DND-41 (cell line): ENCODE measurements around the gene FAHD2B.
"Not testable (repeated sequence)": the region's sequence is repeated elsewhere in the genome, so short reads cannot be mapped to it uniquely, and the experiment has no call there.

Source experiments
- ATAC-seq: fragments of 200-7000 bp; cut with Tn5 transposase; 3 replicates; pipeline ENCODE4 v1.9.1; 2021; ENCODE audit warnings: low read depth; ENCODE audit not compliant: insufficient read depth
- DNase-seq: peaks from one replicate; pipeline ENCODE4 v3.0.0-alpha.2; 2020
- H2AFZ ChIP-seq: 2 replicates; pipeline ENCODE4 v1.6.0; 2012; ENCODE audit warnings: low read depth, low read length
- H3K27ac ChIP-seq: 2 replicates; pipeline ENCODE4 v1.5.1; 2012; ENCODE audit warnings: low read length, inconsistent platforms
- H3K27me3 ChIP-seq: fragments of 200-600 bp; sonication (generic); 2 replicates; pipeline ENCODE4 v1.6.0; 2012; ENCODE audit warnings: low read length, mild to moderate bottlenecking, inconsistent platforms; ENCODE audit not compliant: insufficient read depth, poor library complexity
- H3K36me3 ChIP-seq: 2 replicates; pipeline ENCODE4 v1.5.1; 2012; ENCODE audit warnings: low read length, inconsistent platforms; ENCODE audit not compliant: insufficient read depth
- H3K4me1 ChIP-seq: 2 replicates; pipeline ENCODE4 v1.5.1; 2012; ENCODE audit warnings: mild to moderate bottlenecking, low read length; ENCODE audit not compliant: insufficient read depth
- H3K4me2 ChIP-seq: 2 replicates; pipeline ENCODE4 v1.6.0; 2012; ENCODE audit warnings: mild to moderate bottlenecking, moderate library complexity, low read length, inconsistent platforms; ENCODE audit not compliant: insufficient read depth
- H3K4me3 ChIP-seq, 2 experiments: fragments of 200-600 bp in 1 of 2; shearing (Covaris generic) in 1 of 2; 2 replicates each; pipeline ENCODE4 v1.5.1; 2012 to 2016; ENCODE audit warnings: inconsistent platforms in 2 of 2, low read length in 2 of 2, mild to moderate bottlenecking in 2 of 2, low read depth in 1 of 2, moderate library complexity in 1 of 2
- H3K79me2 ChIP-seq: 2 replicates; pipeline ENCODE4 v1.6.0; 2012; ENCODE audit warnings: low read length, inconsistent platforms; ENCODE audit not compliant: insufficient read depth
- H3K9ac ChIP-seq: 2 replicates; pipeline ENCODE4 v1.6.0; 2012; ENCODE audit warnings: low read depth, mild to moderate bottlenecking, inconsistent platforms, low read length, moderate library complexity
- H3K9me3 ChIP-seq: 2 replicates; pipeline ENCODE4 v1.5.1; 2012; ENCODE audit warnings: low read length, moderate library complexity, mild to moderate bottlenecking, inconsistent platforms; ENCODE audit not compliant: insufficient read depth, severe bottlenecking
- H4K20me1 ChIP-seq: 2 replicates; pipeline ENCODE4 v1.6.0; 2012; ENCODE audit warnings: low read length; ENCODE audit not compliant: insufficient read depth
- CTCF ChIP-seq: IDR thresholded peaks from 2 replicates; pipeline ENCODE4 v1.5.1; 2012; ENCODE audit warnings: borderline replicate concordance, low read length, moderate library complexity, mild to moderate bottlenecking; ENCODE audit not compliant: poor library complexity, severe bottlenecking; ENCODE audit errors: extremely low read depth
- EZH2 ChIP-seq: IDR thresholded peaks from 3 replicates; pipeline ENCODE4 v1.6.1; 2012; ENCODE audit warnings: borderline replicate concordance, low read depth, mild to moderate bottlenecking, moderate library complexity, low read length, inconsistent platforms; ENCODE audit not compliant: severe bottlenecking

FAHD2B gene

GRCh38 chr2:97112320-97113049 lies 17.8 kb upstream of the FAHD2B start:
- peak overlapping the region; percentile 56 to 83; a peak in 3 of 4 replicates for H3K4me3 ChIP-seq
- peaks cover 19% of the 10 kb centered on the region for H3K79me2 ChIP-seq
- H4K20me1 ChIP-seq, H3K27me3 ChIP-seq, H3K4me1 ChIP-seq, H3K9me3 ChIP-seq, H3K36me3 ChIP-seq: not testable (repeated sequence)
- peak overlapping the region; percentile 94 for H3K27ac ChIP-seq
- peak overlapping the region; percentile 100 for H2AFZ ChIP-seq
- peak; percentile 69 for TF ChIP-seq CTCF
- H3K9ac ChIP-seq, result peak overlapping the region; percentile 92
- H3K4me2 ChIP-seq, result peak overlapping the region; percentile 98
- DNase-seq (peak; percentile 69), ATAC-seq (peak; percentile 49)

GRCh38 chr2:97111246-97111645 lies 16.6 kb upstream of the FAHD2B start:
- H2AFZ ChIP-seq, H4K20me1 ChIP-seq, ATAC-seq, H3K4me1 ChIP-seq, H3K4me2 ChIP-seq, H3K9me3 ChIP-seq, DNase-seq, H3K27ac ChIP-seq, H3K4me3 ChIP-seq, H3K27me3 ChIP-seq, H3K9ac ChIP-seq, H3K36me3 ChIP-seq: not testable (repeated sequence)
- H3K79me2 ChIP-seq, result peaks cover 17% of the 10 kb centered on the region

DNA sequence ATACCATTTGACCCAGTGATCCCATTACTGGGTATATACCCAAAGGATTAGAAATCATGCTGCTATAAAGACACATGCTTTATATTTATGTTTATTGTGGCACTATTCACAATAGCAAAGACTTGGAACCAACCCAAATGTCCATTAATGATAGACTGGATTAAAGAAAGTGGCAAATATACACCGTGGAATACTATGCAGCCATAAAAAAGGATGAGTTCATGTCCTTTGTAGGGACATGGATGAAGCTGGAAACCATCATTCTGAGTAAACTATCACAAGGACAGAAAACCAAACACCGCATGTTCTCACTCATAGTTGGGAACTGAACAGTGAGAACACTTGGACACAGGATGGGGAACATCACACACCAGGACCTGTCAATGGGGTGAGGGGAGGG lies 12.2 kb upstream of the FAHD2B start:
- H3K4me2 ChIP-seq, DNase-seq, ATAC-seq, H3K36me3 ChIP-seq, H3K9me3 ChIP-seq, H3K27me3 ChIP-seq, H3K4me1 ChIP-seq, H3K4me3 ChIP-seq, H4K20me1 ChIP-seq, H2AFZ ChIP-seq, H3K79me2 ChIP-seq, H3K9ac ChIP-seq, H3K27ac ChIP-seq: not testable (repeated sequence)

DNA sequence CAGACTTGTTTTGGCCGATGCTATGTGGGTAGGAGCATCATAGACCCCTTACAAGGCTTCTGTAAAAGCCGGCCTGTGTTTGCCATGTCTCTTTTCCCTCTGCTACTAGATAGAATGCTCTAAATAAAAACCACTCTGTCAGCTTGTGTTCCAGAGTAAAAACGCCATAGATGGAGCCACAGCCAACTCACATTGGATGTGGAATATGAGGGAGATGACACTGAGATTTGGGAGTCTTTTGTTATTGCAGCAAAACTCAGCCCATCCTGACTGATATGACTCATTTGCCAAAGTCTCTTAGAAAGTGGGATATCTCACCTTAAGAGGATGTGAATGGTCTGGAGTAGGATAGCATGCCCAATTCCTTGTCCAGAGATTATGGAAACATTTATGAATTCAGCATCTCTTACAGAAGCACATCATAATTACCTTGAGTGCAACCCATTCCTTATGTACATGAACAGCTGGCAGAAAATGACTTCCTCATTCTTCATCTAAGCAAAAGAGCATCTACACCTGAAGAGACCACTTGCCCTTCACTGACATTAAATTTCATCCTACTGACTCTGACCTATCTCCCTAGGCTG lies 4.2 kb upstream of the FAHD2B start:
- DNase-seq, H3K79me2 ChIP-seq, H2AFZ ChIP-seq, H3K9ac ChIP-seq, H3K36me3 ChIP-seq, H3K4me2 ChIP-seq, H3K4me3 ChIP-seq, H3K27ac ChIP-seq, ATAC-seq, H3K27me3 ChIP-seq, H3K9me3 ChIP-seq, H4K20me1 ChIP-seq: not testable (repeated sequence)
- H3K4me1 ChIP-seq, result peaks cover 11% of the 10 kb centered on the region

- peak overlapping the region in 1 of 2 experiments; percentile 51; a peak in 2 of 4 replicates for H3K4me3 ChIP-seq
- no peak for DNase-seq
- H3K79me2 ChIP-seq, result no peaks in the 10 kb centered on the region
- no peak for ATAC-seq
- TF ChIP-seq CTCF (no peak), EZH2 (no peak)
- peak overlapping the region; percentile 74 for H3K4me2 ChIP-seq
- H3K9me3 ChIP-seq, result no peaks in the 10 kb centered on the region
- H4K20me1 ChIP-seq, result no peaks in the 10 kb centered on the region
- H2AFZ ChIP-seq, result peak overlapping the region; percentile 68
- H3K36me3 ChIP-seq, result no peaks in the 10 kb centered on the region
- no peak overlapping the region for H3K27ac ChIP-seq
- peaks cover 13% of the 10 kb centered on the region for H3K4me1 ChIP-seq
- H3K27me3 ChIP-seq, result peaks cover 2% of the 10 kb centered on the region
- H3K9ac ChIP-seq, result peak overlapping the region; percentile 47; the same call in 1 of the 2 replicates
Measured at GRCh38 chr2:97095661-97096060, 979 bp upstream of the FAHD2B start.

DNA sequence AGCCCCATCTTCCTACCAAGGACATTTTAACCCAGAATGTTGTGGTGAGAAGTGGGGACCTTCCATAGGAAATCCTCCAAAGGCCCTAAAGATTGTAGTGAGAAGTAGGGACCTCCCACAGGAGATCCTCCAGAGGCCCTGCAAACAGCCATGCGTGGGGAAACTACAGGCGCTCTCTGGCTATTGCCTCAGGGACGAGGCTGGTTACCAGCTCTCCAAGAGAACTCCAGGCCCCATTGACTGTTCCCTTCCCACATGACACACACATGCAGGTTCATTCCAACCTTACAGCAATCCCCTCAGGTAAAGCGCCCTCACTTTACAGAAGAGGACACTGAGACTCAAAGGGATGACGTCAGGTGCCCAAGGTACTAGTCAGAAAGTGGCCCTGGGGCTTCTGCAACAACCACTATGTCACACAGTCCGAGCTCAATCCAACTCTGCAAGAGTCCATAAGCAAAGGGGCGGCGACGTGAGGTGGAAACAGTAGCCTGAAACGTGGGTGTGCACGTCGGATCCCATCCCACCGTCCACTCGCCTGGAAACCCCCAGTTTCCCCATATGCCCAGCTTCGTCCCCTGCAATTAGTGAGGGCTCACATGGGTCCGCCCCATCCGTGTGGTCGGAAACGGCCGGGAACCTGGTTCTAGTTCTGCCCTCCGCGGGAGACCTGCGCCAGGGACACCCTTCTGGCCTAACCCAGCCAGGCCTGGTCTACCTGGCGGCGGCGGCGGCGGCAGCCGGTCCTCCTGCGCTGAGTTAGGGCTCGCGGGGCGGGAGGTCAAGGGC lies 505 bp downstream of the FAHD2B start:
- Histone ChIP-seq H3K4me2 (peak overlapping the region; percentile 74), H2AFZ (peak overlapping the region; percentile 60; the same call in 1 of the 2 replicates)
- ATAC-seq, result peak; percentile 15; the same call in 2 of the 3 replicates

More for the DNA sequence above, 505 bp downstream of the FAHD2B start:
- Histone ChIP-seq H3K9ac (peak overlapping the region; percentile 47), H3K4me1 (peaks cover 13% of the 10 kb centered on the region), H3K4me3 (peak overlapping the region in 1 of 2 experiments; percentile 53; a peak in 2 of 4 replicates)
- not testable (repeated sequence) for H4K20me1 ChIP-seq, H3K27me3 ChIP-seq, H3K79me2 ChIP-seq, H3K27ac ChIP-seq, H3K36me3 ChIP-seq, DNase-seq, H3K9me3 ChIP-seq
